WTC11 (cell line): ENCODE measurements around the gene RBMS1. TPM values are rescaled to one million over a fixed set of nuclear protein-coding genes. Genes with fewer than 3 reads are reported as not detected.

ENCODE experiments used
- ATAC-seq: fragments of 200-7000 bp; cut with Tn5 transposase; 2 replicates; pipeline ENCODE4 v1.10.0; 2021; ENCODE audit warnings: mild to moderate bottlenecking, moderate library complexity
- CTCF ChIA-PET: fragments of 300-600 bp; sonication (Branson Sonifier 250); formaldehyde crosslinking; loops from one replicate; lab custom pipeline; 2021; ENCODE audit warnings: antibody characterized with exemption; lab: Charles Lee
- POLR2A ChIA-PET: fragments of 350-600 bp; sonication (Branson Sonifier 250); formaldehyde crosslinking; loops from one replicate; lab custom pipeline; 2021; ENCODE audit warnings: antibody characterized with exemption; lab: Charles Lee
- DNase-seq: peaks from one replicate; pipeline ENCODE4 v3.0.0; 2021; ENCODE audit warnings: low spot score
- H3K27ac Mint-ChIP-seq: 2 replicates; pipeline ENCODE4 v1.8.0; 2021; ENCODE audit warnings: mixed read lengths
- H3K27me3 Mint-ChIP-seq: 2 replicates; pipeline ENCODE4 v1.8.0; 2021; ENCODE audit warnings: low read depth, mild to moderate bottlenecking, moderate library complexity, mixed read lengths
- H3K36me3 Mint-ChIP-seq: 2 replicates; pipeline ENCODE4 v1.8.0; 2021; ENCODE audit warnings: mixed read lengths
- H3K4me1 Mint-ChIP-seq: 2 replicates; pipeline ENCODE4 v1.8.0; 2022; ENCODE audit warnings: mixed read lengths
- H3K4me3 Mint-ChIP-seq: 2 replicates; pipeline ENCODE4 v1.8.0; 2021; ENCODE audit warnings: mild to moderate bottlenecking, moderate library complexity, mixed read lengths
- H3K9me3 Mint-ChIP-seq: 2 replicates; pipeline ENCODE4 v1.8.0; 2021; ENCODE audit warnings: mixed read lengths
- CBFB ChIP-seq: sonication (generic); formaldehyde crosslinking; IDR thresholded peaks from 2 replicates; pipeline ENCODE4 v1.8.1; 2022; ENCODE audit warnings: mild to moderate bottlenecking, low read depth, missing genetic modification reagents
- CREB1 ChIP-seq: sonication (generic); formaldehyde crosslinking; IDR thresholded peaks from 2 replicates; pipeline ENCODE4 v1.8.0; 2023; ENCODE audit warnings: mild to moderate bottlenecking, missing genetic modification reagents
- ELF4 ChIP-seq: sonication (generic); formaldehyde crosslinking; IDR thresholded peaks from 2 replicates; pipeline ENCODE4 v1.8.1; 2022; ENCODE audit warnings: low read depth, mild to moderate bottlenecking, moderate library complexity, missing genetic modification reagents
- ESRRA ChIP-seq: sonication (generic); formaldehyde crosslinking; IDR thresholded peaks from 2 replicates; pipeline ENCODE4 v1.8.1; 2022; ENCODE audit warnings: mild to moderate bottlenecking, missing genetic modification reagents, borderline replicate concordance
- ETV6 ChIP-seq: sonication (generic); formaldehyde crosslinking; IDR thresholded peaks from 2 replicates; pipeline ENCODE4 v1.8.1; 2022; ENCODE audit warnings: mild to moderate bottlenecking, missing genetic modification reagents
- HMGA2 ChIP-seq: fragments of 250-450 bp; sonication (Bioruptor Pico); IDR thresholded peaks from 2 replicates; pipeline ENCODE4 v1.4.0; 2021; ENCODE audit warnings: mild to moderate bottlenecking, moderate library complexity
- IRF2 ChIP-seq: sonication (generic); formaldehyde crosslinking; IDR thresholded peaks from 2 replicates; pipeline ENCODE4 v1.8.0; 2022; ENCODE audit warnings: low read depth, missing genetic modification reagents, borderline replicate concordance
- JUN ChIP-seq: sonication (generic); formaldehyde crosslinking; IDR thresholded peaks from 2 replicates; pipeline ENCODE4 v1.8.0; 2023; ENCODE audit warnings: mild to moderate bottlenecking, missing genetic modification reagents
- NR3C1 ChIP-seq: sonication (generic); formaldehyde crosslinking; conservative IDR thresholded peaks from 2 replicates; pipeline ENCODE4 v1.8.1; 2023; ENCODE audit warnings: low read depth, mild to moderate bottlenecking, missing genetic modification reagents
- OVOL2 ChIP-seq: fragments of 250-450 bp; sonication (Bioruptor Pico); IDR thresholded peaks from 2 replicates; pipeline ENCODE4 v1.9.0; 2021; ENCODE audit warnings: mild to moderate bottlenecking, borderline replicate concordance
- RELA ChIP-seq: sonication (generic); formaldehyde crosslinking; IDR thresholded peaks from 2 replicates; pipeline ENCODE4 v1.8.1; 2022; ENCODE audit warnings: missing genetic modification reagents, mild to moderate bottlenecking, borderline replicate concordance
- RORB ChIP-seq: fragments of 250-450 bp; sonication (Bioruptor Pico); IDR thresholded peaks from 2 replicates; pipeline ENCODE4 v1.9.0; 2021; ENCODE audit warnings: mild to moderate bottlenecking
- SOX15 ChIP-seq: fragments of 250-450 bp; sonication (Bioruptor Pico); IDR thresholded peaks from 2 replicates; pipeline ENCODE4 v1.9.0; 2021; ENCODE audit warnings: mild to moderate bottlenecking
- TEAD1 ChIP-seq: sonication (generic); formaldehyde crosslinking; IDR thresholded peaks from 2 replicates; pipeline ENCODE4 v1.8.0; 2022; ENCODE audit warnings: mild to moderate bottlenecking, missing genetic modification reagents
- TP53 ChIP-seq: sonication (generic); formaldehyde crosslinking; IDR thresholded peaks from 2 replicates; pipeline ENCODE4 v1.8.1; 2023; ENCODE audit warnings: mild to moderate bottlenecking, missing genetic modification reagents
- ZNF121 ChIP-seq: sonication (generic); formaldehyde crosslinking; IDR thresholded peaks from 2 replicates; pipeline ENCODE4 v1.8.0; 2023; ENCODE audit warnings: missing genetic modification reagents
- ZNF671 ChIP-seq: fragments of 250-450 bp; sonication (Bioruptor Pico); IDR thresholded peaks from 2 replicates; pipeline ENCODE4 v1.8.0; 2021; ENCODE audit warnings: mild to moderate bottlenecking
- total RNA-seq: library from RNA; stranded (reverse); gene quantifications from 3 replicates; pipeline ENCODE4 v1.2.3, GENCODE V29; 2021
- TF ChIP-seq, protein P1 (sequence below): fragments of 250-450 bp; sonication (Bioruptor Pico); conservative IDR thresholded peaks from 2 replicates; pipeline ENCODE4 v1.9.0; 2021; ENCODE audit warnings: mild to moderate bottlenecking
- TF ChIP-seq, protein P2 (sequence below): sonication (generic); formaldehyde crosslinking; IDR thresholded peaks from 2 replicates; pipeline ENCODE4 v1.8.1; 2022; ENCODE audit warnings: low read depth, mild to moderate bottlenecking, moderate library complexity, missing genetic modification reagents, borderline replicate concordance
- TF ChIP-seq, protein P3 (sequence below): fragments of 250-450 bp; sonication (Bioruptor Pico); IDR thresholded peaks from 2 replicates; pipeline ENCODE4 v1.9.0; 2021; ENCODE audit warnings: mild to moderate bottlenecking
- TF ChIP-seq, protein P4 (sequence below): sonication (generic); formaldehyde crosslinking; IDR thresholded peaks from 2 replicates; pipeline ENCODE4 v1.8.1; 2022; ENCODE audit warnings: missing genetic modification reagents, borderline replicate concordance
- TF ChIP-seq, protein P5 (sequence below): sonication (generic); formaldehyde crosslinking; IDR thresholded peaks from 2 replicates; pipeline ENCODE4 v1.8.1; 2023; ENCODE audit warnings: mild to moderate bottlenecking, missing genetic modification reagents

RBMS1 gene
- total RNA-seq, 1 experiment from 2014 or later = 56.3 TPM

DNA sequence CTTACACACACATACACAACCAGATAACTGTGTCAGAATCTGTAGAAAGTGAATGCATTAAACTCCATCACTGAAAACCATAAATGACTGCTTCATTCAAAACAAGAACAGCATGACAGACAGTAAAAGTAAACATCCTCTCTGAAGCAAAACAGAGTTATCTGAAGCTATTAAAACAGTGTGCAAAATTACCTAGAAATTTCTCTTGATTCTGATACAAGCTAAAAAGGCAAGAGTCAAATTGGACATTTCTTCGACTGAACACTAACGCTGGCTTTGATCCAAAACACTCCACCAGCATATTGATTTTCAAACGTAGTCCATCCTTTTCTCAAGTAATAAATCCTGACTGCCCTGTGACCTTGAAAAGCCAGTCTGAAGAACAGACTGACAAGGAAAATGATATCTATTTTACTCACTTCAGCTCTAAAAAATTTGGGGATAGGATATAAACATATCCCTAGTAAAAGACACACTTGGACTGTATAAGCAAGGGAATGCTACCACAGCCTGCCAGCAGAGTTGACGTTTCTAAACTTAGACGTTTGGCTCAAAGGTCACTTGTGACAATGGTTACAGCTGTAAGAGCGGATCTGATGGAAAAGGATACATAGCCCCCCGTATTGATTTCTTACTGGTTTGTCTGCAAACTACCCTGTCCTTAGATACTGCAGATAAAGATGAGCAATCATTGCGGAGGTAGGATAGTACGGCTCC, 164.6 kb downstream of the RBMS1 start (continued):
- TF ChIP-seq ESRRA (no peak), NR3C1 (CRISPR knock-in tag) (no peak), RELA (CRISPR knock-in tag) (no peak), CBFB (no peak)
- TF ChIP-seq, protein P1, sequence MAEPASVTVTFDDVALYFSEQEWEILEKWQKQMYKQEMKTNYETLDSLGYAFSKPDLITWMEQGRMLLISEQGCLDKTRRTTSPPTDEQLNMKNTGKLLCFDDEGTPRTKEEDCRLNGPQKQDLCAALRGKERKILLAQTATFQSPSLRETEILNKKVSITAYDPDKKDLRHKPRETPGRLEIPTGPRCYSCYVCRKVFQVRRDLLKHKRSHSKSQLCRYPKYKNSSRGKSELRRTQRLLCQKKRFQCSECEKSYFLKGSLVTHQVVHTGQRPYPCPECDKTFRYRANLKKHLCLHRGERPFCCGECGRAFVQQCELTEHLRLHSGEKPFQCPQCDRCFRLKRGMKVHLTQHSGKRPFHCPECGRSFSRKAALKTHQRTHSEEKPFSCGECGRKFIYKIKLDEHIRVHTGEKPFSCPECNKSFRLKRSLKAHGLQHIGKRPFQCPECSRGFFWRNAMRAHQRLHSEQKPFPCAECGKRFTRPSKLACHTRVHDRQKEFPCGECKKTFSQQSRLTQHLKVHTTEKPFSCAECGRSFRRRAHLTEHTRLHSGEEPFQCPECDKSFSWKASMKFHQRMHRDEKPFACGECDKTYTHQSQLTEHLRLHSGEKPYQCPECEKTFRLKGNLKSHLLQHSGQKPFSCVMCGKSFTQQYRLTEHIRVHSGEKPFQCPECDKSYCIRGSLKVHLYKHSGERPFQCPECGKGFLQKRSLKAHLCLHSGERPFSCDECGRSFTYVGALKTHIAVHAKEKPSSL (CRISPR knock-in tag) = no peak

DNA sequence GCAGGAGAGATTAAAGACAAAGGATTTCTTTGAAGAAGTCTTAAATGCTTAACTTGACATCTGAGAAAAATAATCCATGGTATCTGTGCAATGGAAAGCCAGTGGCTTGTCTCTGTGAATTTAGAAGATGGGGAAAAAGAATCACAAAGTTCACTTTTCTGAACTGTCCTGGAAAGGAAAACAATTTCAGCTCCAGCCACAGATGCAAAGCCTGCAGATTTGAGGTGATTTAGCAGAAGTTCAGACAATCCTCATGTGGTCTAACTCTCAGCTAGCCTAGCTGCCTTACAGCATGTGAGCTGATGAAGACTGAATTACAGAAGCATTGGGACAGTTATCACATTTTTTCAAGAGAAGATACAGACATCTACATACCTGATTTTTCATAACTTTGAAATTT, 166.8 kb downstream of the RBMS1 start:
- Mint-ChIP-seq H3K4me3 (no peak overlapping the region), H3K27ac (no peak overlapping the region), H3K27me3 (no peaks in the 10 kb centered on the region), H3K36me3 (no peaks in the 10 kb centered on the region), H3K9me3 (no peaks in the 10 kb centered on the region), H3K4me1 (peaks cover 44% of the 10 kb centered on the region)
- TF ChIP-seq TEAD1 (CRISPR knock-in tag) (no peak), OVOL2 (no peak), ELF4 (CRISPR knock-in tag) (no peak), SOX15 (CRISPR knock-in tag) (no peak), TP53 (CRISPR knock-in tag) (no peak), IRF2 (CRISPR knock-in tag) (no peak), RORB (CRISPR knock-in tag) (no peak), ZNF121 (CRISPR knock-in tag) (no peak)
- TF ChIP-seq, protein P2, sequence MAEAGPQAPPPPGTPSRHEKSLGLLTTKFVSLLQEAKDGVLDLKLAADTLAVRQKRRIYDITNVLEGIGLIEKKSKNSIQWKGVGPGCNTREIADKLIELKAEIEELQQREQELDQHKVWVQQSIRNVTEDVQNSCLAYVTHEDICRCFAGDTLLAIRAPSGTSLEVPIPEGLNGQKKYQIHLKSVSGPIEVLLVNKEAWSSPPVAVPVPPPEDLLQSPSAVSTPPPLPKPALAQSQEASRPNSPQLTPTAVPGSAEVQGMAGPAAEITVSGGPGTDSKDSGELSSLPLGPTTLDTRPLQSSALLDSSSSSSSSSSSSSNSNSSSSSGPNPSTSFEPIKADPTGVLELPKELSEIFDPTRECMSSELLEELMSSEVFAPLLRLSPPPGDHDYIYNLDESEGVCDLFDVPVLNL (CRISPR knock-in tag) = no peak
- TF ChIP-seq, protein P3, sequence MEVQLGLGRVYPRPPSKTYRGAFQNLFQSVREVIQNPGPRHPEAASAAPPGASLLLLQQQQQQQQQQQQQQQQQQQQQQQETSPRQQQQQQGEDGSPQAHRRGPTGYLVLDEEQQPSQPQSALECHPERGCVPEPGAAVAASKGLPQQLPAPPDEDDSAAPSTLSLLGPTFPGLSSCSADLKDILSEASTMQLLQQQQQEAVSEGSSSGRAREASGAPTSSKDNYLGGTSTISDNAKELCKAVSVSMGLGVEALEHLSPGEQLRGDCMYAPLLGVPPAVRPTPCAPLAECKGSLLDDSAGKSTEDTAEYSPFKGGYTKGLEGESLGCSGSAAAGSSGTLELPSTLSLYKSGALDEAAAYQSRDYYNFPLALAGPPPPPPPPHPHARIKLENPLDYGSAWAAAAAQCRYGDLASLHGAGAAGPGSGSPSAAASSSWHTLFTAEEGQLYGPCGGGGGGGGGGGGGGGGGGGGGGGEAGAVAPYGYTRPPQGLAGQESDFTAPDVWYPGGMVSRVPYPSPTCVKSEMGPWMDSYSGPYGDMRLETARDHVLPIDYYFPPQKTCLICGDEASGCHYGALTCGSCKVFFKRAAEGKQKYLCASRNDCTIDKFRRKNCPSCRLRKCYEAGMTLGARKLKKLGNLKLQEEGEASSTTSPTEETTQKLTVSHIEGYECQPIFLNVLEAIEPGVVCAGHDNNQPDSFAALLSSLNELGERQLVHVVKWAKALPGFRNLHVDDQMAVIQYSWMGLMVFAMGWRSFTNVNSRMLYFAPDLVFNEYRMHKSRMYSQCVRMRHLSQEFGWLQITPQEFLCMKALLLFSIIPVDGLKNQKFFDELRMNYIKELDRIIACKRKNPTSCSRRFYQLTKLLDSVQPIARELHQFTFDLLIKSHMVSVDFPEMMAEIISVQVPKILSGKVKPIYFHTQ (CRISPR knock-in tag) = no peak
- TF ChIP-seq, protein P4, sequence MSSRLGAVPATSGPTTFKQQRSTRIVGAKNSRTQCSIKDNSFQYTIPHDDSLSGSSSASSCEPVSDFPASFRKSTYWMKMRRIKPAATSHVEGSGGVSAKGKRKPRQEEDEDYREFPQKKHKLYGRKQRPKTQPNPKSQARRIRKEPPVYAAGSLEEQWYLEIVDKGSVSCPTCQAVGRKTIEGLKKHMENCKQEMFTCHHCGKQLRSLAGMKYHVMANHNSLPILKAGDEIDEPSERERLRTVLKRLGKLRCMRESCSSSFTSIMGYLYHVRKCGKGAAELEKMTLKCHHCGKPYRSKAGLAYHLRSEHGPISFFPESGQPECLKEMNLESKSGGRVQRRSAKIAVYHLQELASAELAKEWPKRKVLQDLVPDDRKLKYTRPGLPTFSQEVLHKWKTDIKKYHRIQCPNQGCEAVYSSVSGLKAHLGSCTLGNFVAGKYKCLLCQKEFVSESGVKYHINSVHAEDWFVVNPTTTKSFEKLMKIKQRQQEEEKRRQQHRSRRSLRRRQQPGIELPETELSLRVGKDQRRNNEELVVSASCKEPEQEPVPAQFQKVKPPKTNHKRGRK (CRISPR knock-in tag) = no peak
- POLR2A ChIA-PET = no interaction called here
- no peak for DNase-seq
- CTCF ChIA-PET = interaction anchor here (1.6 kb wide), 1 partner anchor 643 kb away, joined by 6 read pairs; no protein-coding TSS in a partner anchor
- no peak for ATAC-seq

DNA sequence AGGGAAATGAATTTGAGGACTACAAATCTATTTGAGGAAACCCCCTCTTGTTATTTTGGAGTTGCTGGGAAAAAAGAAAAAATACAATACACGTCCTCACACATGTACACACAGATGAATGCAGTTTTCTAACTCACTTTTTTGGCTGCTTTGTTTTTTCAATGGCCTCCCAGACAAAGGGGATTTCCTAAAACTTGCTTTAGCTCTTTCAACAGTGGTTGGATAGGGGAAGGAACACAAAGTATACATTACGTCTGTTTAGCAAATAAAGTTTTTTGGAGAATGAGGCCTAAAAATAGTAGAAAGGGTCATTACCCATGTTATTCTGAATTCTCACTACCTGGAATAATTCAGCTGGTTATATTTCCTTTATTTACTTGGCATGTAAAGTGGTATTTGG, 168.2 kb downstream of the RBMS1 start:
- CTCF ChIA-PET = interaction anchor here (1.3 to 2.1 kb wide), 5 partner anchors 10 to 645 kb away, joined by 4 to 9 read pairs (median 6); no protein-coding TSS in a partner anchor
- POLR2A ChIA-PET = interaction anchor here (0.7 kb wide), 1 partner anchor 172 kb away, joined by 3 read pairs; no protein-coding TSS in a partner anchor
- Mint-ChIP-seq H3K4me3 (no peak overlapping the region), H3K27ac (no peak overlapping the region), H3K4me1 (peaks cover 49% of the 10 kb centered on the region), H3K36me3 (no peaks in the 10 kb centered on the region), H3K9me3 (no peaks in the 10 kb centered on the region), H3K27me3 (no peaks in the 10 kb centered on the region)
- ATAC-seq (no peak), DNase-seq (no peak)
- TF ChIP-seq CREB1 = no peak
- TF ChIP-seq, protein P5, sequence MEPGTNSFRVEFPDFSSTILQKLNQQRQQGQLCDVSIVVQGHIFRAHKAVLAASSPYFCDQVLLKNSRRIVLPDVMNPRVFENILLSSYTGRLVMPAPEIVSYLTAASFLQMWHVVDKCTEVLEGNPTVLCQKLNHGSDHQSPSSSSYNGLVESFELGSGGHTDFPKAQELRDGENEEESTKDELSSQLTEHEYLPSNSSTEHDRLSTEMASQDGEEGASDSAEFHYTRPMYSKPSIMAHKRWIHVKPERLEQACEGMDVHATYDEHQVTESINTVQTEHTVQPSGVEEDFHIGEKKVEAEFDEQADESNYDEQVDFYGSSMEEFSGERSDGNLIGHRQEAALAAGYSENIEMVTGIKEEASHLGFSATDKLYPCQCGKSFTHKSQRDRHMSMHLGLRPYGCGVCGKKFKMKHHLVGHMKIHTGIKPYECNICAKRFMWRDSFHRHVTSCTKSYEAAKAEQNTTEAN (CRISPR knock-in tag) = no peak
- TF ChIP-seq ZNF671 = no peak
- TF ChIP-seq ETV6 (CRISPR knock-in tag) = no peak
- TF ChIP-seq, protein P1 (CRISPR knock-in tag) = no peak
- TF ChIP-seq JUN = no peak
- no peak for TF ChIP-seq HMGA2 (CRISPR knock-in tag)
- no peak for TF ChIP-seq SOX15 (CRISPR knock-in tag)
- no peak for TF ChIP-seq CBFB
